ENCODE data around the gene TMEM108.

- TF ChIP-seq FOXP2 (optimal IDR thresholded peaks at IDR 0.05; ENCODE audit: control extremely low read depth, extremely low read length, insufficient read depth) (no peak), EZH2 (IDR thresholded peaks at IDR 0.05) (no peak), POLR2AphosphoS5 (IDR thresholded peaks at IDR 0.05; ENCODE audit: borderline replicate concordance, low read depth, low read length) (no peak)
These were observed 149.7 kb downstream of the TMEM108 start for GRCh38 chr3:133187870-133188379.
